Smooth muscle cell (in vitro differentiated cells): ENCODE measurements around the gene MTAP. TPM values are rescaled to one million over a fixed set of nuclear protein-coding genes. Genes with fewer than 3 reads are reported as not detected.

Experiments
- DNase-seq: peaks from one replicate; lab custom pipeline; 2025; ENCODE audit not compliant: unreplicated experiment; lab: John Stamatoyannopoulos, UW
- H2AFZ ChIP-seq: fragments of 200-600 bp; sonication (generic); 2 replicates; pipeline ENCODE4 v1.6.0; 2016; ENCODE audit warnings: antibody characterized with exemption, low read depth, mild to moderate bottlenecking
- H3F3A ChIP-seq: fragments of 200-600 bp; sonication (generic); 2 replicates; pipeline ENCODE4 v1.6.0; 2017; ENCODE audit warnings: antibody characterized with exemption, low read depth
- H3K27ac ChIP-seq: fragments of 200-600 bp; sonication (generic); 2 replicates; pipeline ENCODE4 v1.5.1; 2016; ENCODE audit warnings: low read depth, mild to moderate bottlenecking
- H3K27me3 ChIP-seq: fragments of 200-600 bp; sonication (generic); 2 replicates; pipeline ENCODE4 v1.6.1; 2016; ENCODE audit warnings: low read depth, mild to moderate bottlenecking
- H3K36me3 ChIP-seq: fragments of 200-600 bp; sonication (generic); 2 replicates; pipeline ENCODE4 v1.5.1; 2016; ENCODE audit warnings: low read depth
- H3K4me1 ChIP-seq: fragments of 200-600 bp; sonication (generic); 2 replicates; pipeline ENCODE4 v1.5.1; 2016; ENCODE audit warnings: low read depth
- H3K4me2 ChIP-seq: fragments of 200-600 bp; sonication (generic); 2 replicates; pipeline ENCODE4 v1.6.0; 2016; ENCODE audit warnings: mild to moderate bottlenecking
- H3K4me3 ChIP-seq: fragments of 200-600 bp; sonication (generic); 2 replicates; pipeline ENCODE4 v1.5.1; 2016; ENCODE audit warnings: mild to moderate bottlenecking
- H3K79me2 ChIP-seq: fragments of 200-600 bp; sonication (generic); 2 replicates; pipeline ENCODE4 v1.6.0; 2016; ENCODE audit warnings: low read depth, mild to moderate bottlenecking
- H3K9ac ChIP-seq: fragments of 200-600 bp; sonication (generic); 2 replicates; pipeline ENCODE4 v1.6.0; 2016; ENCODE audit warnings: low read depth
- H3K9me3 ChIP-seq: fragments of 200-600 bp; sonication (generic); replicated peaks from 2 replicates; pipeline ENCODE4 v1.5.1; 2016; ENCODE audit warnings: low read depth
- H4K20me1 ChIP-seq: fragments of 200-600 bp; sonication (generic); 2 replicates; pipeline ENCODE4 v1.6.0; 2016; ENCODE audit warnings: low read depth
- CTCF ChIP-seq: fragments of 200-600 bp; sonication (generic); IDR thresholded peaks from 2 replicates; pipeline ENCODE4 v1.5.1; 2017; ENCODE audit warnings: borderline replicate concordance, mild to moderate bottlenecking, antibody characterized with exemption; ENCODE audit not compliant: insufficient read depth, poor library complexity, severe bottlenecking
- WGBS: methylation state at CpG from one replicate; pipeline ENCODE4 v1.1.7; 2016; ENCODE audit warnings: low lambda C conversion rate; 5-methylcytosine and 5-hydroxymethylcytosine counted together
- polyA plus RNA-seq: library from polyadenylated mRNA; unstranded; fragments of >200 nt; fragmentation: Nextera tagmentation; extraction: Ambion mirVana; gene quantifications from 2 replicates; pipeline ENCODE4 v1.2.1, GENCODE V29; 2016
- total RNA-seq: library from RNA; depleted of rRNA; stranded (reverse); fragments of >200 nt; gene quantifications from 2 replicates; pipeline ENCODE4 v1.2.3, GENCODE V29; 2014

MTAP gene
- total and polyA plus RNA-seq, 2 experiments from 2014 or later: 19.1 to 39.6 TPM

GRCh38 chr9:21931428-21931827 lies 129.0 kb downstream of the MTAP start:
- no peaks in the 10 kb centered on the region for H3K36me3 ChIP-seq
- H4K20me1 ChIP-seq: no peaks in the 10 kb centered on the region
- 86% methylated on average over 1 of the region's 1 CpG for WGBS
- DNase-seq: no peak
- H3K4me3 ChIP-seq: no peak overlapping the region
- no peaks in the 10 kb centered on the region for H3K79me2 ChIP-seq
- no peak overlapping the region for H3K27ac ChIP-seq
- H3F3A ChIP-seq: no peaks in the 10 kb centered on the region
- no peaks in the 10 kb centered on the region for H3K9me3 ChIP-seq
- TF ChIP-seq CTCF: no peak
- H3K27me3 ChIP-seq: no peaks in the 10 kb centered on the region
- H3K9ac ChIP-seq: no peak overlapping the region
- peaks cover 5% of the 10 kb centered on the region for H3K4me1 ChIP-seq
- no peak overlapping the region for H2AFZ ChIP-seq
- H3K4me2 ChIP-seq: no peak overlapping the region

GRCh38 chr9:21933281-21933680 lies 130.8 kb downstream of the MTAP start:
- peaks cover 5% of the 10 kb centered on the region for H3K4me1 ChIP-seq
- H3K27ac ChIP-seq: no peak overlapping the region
- H3K4me3 ChIP-seq: no peak overlapping the region
- H3K9ac ChIP-seq: no peak overlapping the region
- H3K36me3 ChIP-seq: no peaks in the 10 kb centered on the region
- no peak for DNase-seq
- H3F3A ChIP-seq: no peaks in the 10 kb centered on the region
- no peak for TF ChIP-seq CTCF
- H3K4me2 ChIP-seq: no peak overlapping the region
- H4K20me1 ChIP-seq: no peaks in the 10 kb centered on the region
- H2AFZ ChIP-seq: no peak overlapping the region
- H3K27me3 ChIP-seq: no peaks in the 10 kb centered on the region
- no peaks in the 10 kb centered on the region for H3K9me3 ChIP-seq
- no peaks in the 10 kb centered on the region for H3K79me2 ChIP-seq

DNA sequence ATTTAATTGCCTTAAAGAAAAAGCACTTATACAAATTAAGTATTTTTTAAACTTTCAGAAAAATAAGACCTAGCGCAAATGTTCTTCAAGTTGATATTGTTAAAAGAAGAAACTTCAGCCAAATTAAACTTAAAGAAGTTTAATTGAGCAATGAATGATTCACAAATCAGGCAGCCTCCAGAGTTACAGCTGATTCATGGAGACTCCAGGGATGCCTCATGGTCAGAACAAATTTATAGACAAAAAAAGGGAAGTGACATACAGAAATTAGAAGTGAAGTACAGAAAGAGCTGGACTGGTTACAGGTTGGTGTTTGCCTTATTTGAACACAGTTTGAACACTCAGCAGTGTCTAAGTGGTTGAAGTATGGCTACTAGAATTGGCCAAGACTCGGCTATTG lies 131.4 kb downstream of the MTAP start:
- DNase-seq: no peak
- Histone ChIP-seq H3K27me3 (no peaks in the 10 kb centered on the region), H2AFZ (no peak overlapping the region), H4K20me1 (no peaks in the 10 kb centered on the region), H3K27ac (no peak overlapping the region), H3K9me3 (no peaks in the 10 kb centered on the region), H3K4me1 (peaks cover 5% of the 10 kb centered on the region), H3K4me3 (no peak overlapping the region), H3F3A (no peaks in the 10 kb centered on the region), H3K79me2 (no peaks in the 10 kb centered on the region), H3K9ac (no peak overlapping the region), H3K36me3 (no peaks in the 10 kb centered on the region), H3K4me2 (no peak overlapping the region)
- WGBS: 98% methylated on average over 2 of the region's 2 CpGs
- no peak for TF ChIP-seq CTCF

- Histone ChIP-seq H3K79me2 (no peaks in the 10 kb centered on the region), H3F3A (no peaks in the 10 kb centered on the region), H3K27ac (no peak overlapping the region), H3K9me3 (no peaks in the 10 kb centered on the region), H4K20me1 (no peaks in the 10 kb centered on the region), H3K36me3 (no peaks in the 10 kb centered on the region), H3K4me2 (no peak overlapping the region), H3K9ac (no peak overlapping the region), H3K4me1 (peaks cover 5% of the 10 kb centered on the region), H2AFZ (no peak overlapping the region), H3K4me3 (no peak overlapping the region), H3K27me3 (no peaks in the 10 kb centered on the region)
- DNase-seq: no peak
- WGBS: 92% methylated on average over 1 of the region's 1 CpG
- no peak for TF ChIP-seq CTCF
Measured at GRCh38 chr9:21935631-21936030, 133.2 kb downstream of the MTAP start.
